Central memory CD8-positive, alpha-beta T cell (primary cell): ENCODE data around the gene ZNF276.

Experiments used
- ATAC-seq: fragments of 150-1000 bp; cut with Tn5 transposase; replicated peaks from 2 replicates; pipeline ENCODE4 v1.10.0; 2022; ENCODE audit warnings: mild to moderate bottlenecking, moderate FRiP score, moderate number of reproducible peaks; ENCODE audit not compliant: poor library complexity, severe bottlenecking; ENCODE audit errors: extremely low read depth
- DNase-seq, 2 donors: peaks; one replicate each; pipeline ENCODE4 v3.0.0; 2021; ENCODE audit warnings: low spot score in 2 of 2
- H3K27ac Mint-ChIP-seq: one replicate; pipeline ENCODE4 v1.8.0; 2022; ENCODE audit warnings: low read depth, mild to moderate bottlenecking, moderate library complexity, mixed read lengths
- H3K27me3 Mint-ChIP-seq: one replicate; pipeline ENCODE4 v1.8.0; 2022; ENCODE audit warnings: mixed read lengths
- H3K36me3 Mint-ChIP-seq: one replicate; pipeline ENCODE4 v1.8.0; 2022; ENCODE audit warnings: mild to moderate bottlenecking, moderate library complexity, mixed read lengths; ENCODE audit not compliant: insufficient read depth
- H3K4me1 Mint-ChIP-seq: one replicate; pipeline ENCODE4 v1.8.0; 2022; ENCODE audit warnings: mixed read lengths
- H3K4me3 Mint-ChIP-seq: one replicate; pipeline ENCODE4 v1.8.0; 2022; ENCODE audit warnings: mild to moderate bottlenecking, moderate library complexity, mixed read lengths
- H3K9me3 Mint-ChIP-seq: one replicate; pipeline ENCODE4 v1.8.0; 2022; ENCODE audit warnings: mixed read lengths

Gene ZNF276

DNA sequence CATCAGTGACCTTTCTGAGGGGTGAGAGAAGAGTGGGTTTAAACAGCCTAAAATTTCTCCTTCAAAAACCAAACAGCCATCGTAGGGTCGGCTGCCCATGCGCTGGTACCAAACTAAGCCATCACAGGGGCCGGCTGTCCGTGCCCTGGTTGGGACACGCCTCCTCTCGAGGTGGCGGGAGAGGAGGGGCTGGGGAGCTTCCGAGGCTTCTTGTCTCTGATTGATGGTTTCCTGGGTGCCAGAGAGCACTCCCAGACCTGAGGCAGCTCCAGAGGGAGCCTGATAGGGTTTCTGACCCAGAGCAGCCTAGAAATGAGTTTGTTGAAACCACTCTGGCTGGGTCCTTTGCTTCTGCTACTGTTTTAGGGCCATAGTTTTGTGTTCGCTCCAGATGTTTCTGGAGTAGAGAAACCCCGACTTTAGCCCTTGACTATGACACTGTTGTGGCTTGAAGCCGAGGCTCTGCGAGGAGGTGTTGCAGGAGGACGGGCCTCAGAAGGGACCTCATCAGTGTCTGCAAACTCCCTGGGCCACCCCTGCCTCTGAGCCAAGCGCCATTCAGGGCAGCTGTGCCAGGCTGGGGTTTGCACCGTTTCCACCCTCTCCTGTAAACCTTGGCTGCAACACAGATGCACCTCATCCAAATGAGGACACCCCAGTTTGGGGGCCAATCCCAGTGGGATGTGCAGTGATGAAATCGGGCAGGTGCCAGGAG, 6.2 kb downstream of the ZNF276 start:
- H3K4me3 Mint-ChIP-seq, result peak overlapping the region; percentile 68
- H3K27ac Mint-ChIP-seq, result peak overlapping the region; percentile 25
- peaks cover 51% of the 10 kb centered on the region for H3K4me1 Mint-ChIP-seq
- H3K27me3 Mint-ChIP-seq, result no peaks in the 10 kb centered on the region
- no peak for DNase-seq
- peaks cover 96% of the 10 kb centered on the region for H3K36me3 Mint-ChIP-seq
- H3K9me3 Mint-ChIP-seq, result no peaks in the 10 kb centered on the region
- ATAC-seq, result no peak

DNA sequence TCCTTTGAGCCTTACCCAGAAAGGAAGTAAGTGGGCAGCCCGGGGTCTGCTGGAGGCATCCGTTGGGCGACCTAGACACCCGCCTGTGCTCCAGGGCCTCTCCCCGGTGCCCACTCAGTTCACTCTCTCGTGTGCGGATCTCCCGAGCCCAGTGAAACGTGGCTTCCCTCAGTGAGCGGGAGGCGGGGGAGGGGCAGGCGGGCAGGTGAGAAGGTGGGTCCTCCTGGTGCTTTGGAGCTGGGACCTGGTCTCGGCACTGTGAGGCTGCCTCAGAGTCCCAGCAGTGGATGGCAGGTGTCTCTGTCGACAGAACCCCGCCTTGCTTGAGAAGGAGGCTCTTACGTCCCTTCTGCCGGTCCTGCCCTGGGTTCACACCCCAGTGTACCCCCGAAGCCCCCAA, 8.0 kb downstream of the ZNF276 start:
- no peak for ATAC-seq

DNA sequence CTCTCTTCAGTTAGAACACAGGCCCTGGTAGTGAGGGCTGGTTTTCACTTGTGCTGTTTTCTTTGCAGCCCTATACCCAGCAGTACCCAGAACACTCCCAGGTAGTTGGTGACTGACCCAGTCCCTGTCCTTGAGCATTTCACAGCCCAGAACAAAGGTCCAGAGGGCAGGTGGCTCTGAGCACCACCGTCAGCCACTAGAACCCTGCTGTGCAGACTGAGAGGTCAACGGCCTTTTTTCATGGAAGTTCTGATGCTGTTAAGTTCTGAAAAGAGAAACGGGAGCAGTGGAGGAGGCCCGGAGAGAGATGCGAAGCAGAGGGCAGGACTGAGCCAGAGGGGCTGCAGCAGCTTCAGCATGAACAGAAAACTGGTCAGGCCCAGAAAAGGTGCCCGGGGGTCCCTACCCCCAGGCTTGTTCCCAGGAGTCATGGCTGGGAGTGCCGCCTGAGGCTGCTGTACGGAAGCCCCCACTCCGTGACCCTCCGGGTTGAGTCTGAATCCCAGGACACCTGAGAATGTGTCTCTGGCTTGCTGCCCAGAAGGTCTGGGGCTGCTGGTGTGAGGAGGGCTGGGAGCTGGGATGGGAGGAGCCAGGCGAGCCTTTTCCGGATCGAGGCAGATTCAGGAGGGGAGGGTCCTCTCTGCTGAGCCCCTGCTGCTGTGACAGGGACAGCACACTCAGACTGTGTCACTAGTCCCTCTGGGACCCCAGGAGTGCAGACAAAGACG, 8.7 kb downstream of the ZNF276 start:
- Mint-ChIP-seq H3K27ac (peak overlapping the region; percentile 65), H3K4me1 (peaks cover 36% of the 10 kb centered on the region), H3K36me3 (peaks cover 96% of the 10 kb centered on the region), H3K4me3 (no peak overlapping the region), H3K9me3 (no peaks in the 10 kb centered on the region), H3K27me3 (no peaks in the 10 kb centered on the region)
- ATAC-seq (no peak), DNase-seq (no peak)

More for the DNA sequence above, 8.0 kb downstream of the ZNF276 start:
- Mint-ChIP-seq H3K9me3 (no peaks in the 10 kb centered on the region), H3K4me1 (peaks cover 42% of the 10 kb centered on the region), H3K27me3 (no peaks in the 10 kb centered on the region), H3K27ac (peak overlapping the region; percentile 35), H3K4me3 (no peak overlapping the region), H3K36me3 (peaks cover 96% of the 10 kb centered on the region)
- no peak for DNase-seq

DNA sequence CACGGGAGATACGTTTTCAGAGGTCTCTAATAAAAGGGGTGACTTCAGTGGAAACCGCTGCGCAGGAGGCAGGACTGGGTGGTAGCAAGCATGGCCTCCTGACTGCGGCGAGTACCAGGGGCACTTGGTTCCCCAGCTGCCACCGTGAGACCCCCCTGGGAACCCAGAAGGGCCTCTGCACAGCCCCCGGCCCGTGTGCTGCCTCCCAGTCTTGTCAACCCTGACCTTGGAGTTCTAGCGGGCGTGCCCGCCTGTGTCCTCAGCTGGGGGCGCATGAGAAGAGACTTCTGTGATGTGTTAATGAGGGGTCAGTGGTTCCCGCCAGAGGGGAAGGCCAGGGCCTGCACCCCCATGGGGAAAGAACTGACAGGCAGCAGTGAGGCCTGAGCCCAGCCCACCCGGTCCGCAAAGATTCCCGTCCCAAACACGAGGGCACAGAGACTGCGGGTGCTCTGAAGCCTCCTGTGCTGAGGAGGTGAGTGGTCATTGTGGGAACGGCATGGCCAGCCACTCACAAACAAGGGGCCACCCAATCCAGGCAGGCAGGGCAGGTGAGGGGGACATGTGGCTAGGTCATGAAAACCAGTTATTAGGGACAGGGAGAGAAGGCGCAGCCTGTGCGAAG, 9.4 kb downstream of the ZNF276 start:
- Mint-ChIP-seq H3K4me1 (peaks cover 36% of the 10 kb centered on the region), H3K27me3 (no peaks in the 10 kb centered on the region), H3K36me3 (peaks cover 96% of the 10 kb centered on the region), H3K9me3 (no peaks in the 10 kb centered on the region), H3K27ac (no peak overlapping the region), H3K4me3 (no peak overlapping the region)
- DNase-seq, result no peak
- ATAC-seq, result no peak

DNA sequence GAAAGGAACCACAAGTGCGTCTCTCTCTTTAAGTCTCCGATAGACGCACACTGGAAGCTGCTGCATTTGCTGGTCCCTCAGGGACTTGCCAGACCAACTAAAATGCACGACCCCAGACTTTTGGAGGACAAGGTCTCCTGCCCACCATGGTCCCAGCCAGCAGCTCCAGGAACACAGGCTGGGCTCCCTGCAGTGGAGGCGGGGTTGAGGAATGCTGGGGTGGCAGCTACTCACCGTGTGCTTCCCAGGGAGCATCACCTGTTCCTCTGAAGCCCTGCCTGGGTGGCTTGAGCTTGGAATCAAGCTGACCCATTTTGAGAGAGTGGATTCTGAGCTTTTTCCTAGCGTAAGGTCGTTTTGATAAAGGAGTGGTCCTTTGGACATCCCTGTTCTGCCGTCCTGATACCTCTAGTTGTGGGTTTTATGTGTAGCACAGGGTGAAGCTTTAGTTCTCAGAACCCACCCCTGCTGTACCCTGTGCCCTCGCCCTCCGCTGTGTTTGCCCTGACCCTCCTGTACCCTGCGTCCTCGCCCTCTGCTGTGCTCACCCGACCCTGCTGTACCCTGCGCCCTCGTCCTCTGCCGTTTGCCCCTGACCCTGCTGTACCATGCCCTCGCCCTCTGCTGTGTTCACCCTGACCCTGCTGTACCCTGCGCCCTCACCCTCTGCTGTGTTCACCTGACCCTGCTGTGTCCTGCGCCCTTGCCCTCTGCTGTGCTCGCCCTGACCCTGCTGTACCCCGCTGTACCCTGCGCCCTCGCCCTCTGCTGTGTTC, 11.0 kb downstream of the ZNF276 start:
- peak overlapping the region; percentile 41 for H3K4me3 Mint-ChIP-seq
- peaks cover 36% of the 10 kb centered on the region for H3K4me1 Mint-ChIP-seq
- peak overlapping the region; percentile 78 for H3K27ac Mint-ChIP-seq
- peaks cover 96% of the 10 kb centered on the region for H3K36me3 Mint-ChIP-seq
- DNase-seq, result no peak
- no peak for ATAC-seq
- no peaks in the 10 kb centered on the region for H3K9me3 Mint-ChIP-seq
- no peaks in the 10 kb centered on the region for H3K27me3 Mint-ChIP-seq

GRCh38 chr16:89732918-89733242, 11.5 kb downstream of the ZNF276 start:
- Mint-ChIP-seq H3K27ac (peak overlapping the region; percentile 78), H3K27me3 (no peaks in the 10 kb centered on the region), H3K4me1 (peaks cover 36% of the 10 kb centered on the region), H3K9me3 (no peaks in the 10 kb centered on the region), H3K36me3 (peaks cover 96% of the 10 kb centered on the region), H3K4me3 (peak overlapping the region; percentile 6)
- ATAC-seq (no peak), DNase-seq (no peak)

GRCh38 chr16:89733322-89733721, 12.0 kb downstream of the ZNF276 start:
- H3K36me3 Mint-ChIP-seq, result peaks cover 96% of the 10 kb centered on the region
- H3K9me3 Mint-ChIP-seq, result no peaks in the 10 kb centered on the region
- no peak overlapping the region for H3K4me3 Mint-ChIP-seq
- DNase-seq (no peak), ATAC-seq (no peak)
- no peaks in the 10 kb centered on the region for H3K27me3 Mint-ChIP-seq
- H3K27ac Mint-ChIP-seq, result peak overlapping the region; percentile 78
- H3K4me1 Mint-ChIP-seq, result peaks cover 38% of the 10 kb centered on the region

DNA sequence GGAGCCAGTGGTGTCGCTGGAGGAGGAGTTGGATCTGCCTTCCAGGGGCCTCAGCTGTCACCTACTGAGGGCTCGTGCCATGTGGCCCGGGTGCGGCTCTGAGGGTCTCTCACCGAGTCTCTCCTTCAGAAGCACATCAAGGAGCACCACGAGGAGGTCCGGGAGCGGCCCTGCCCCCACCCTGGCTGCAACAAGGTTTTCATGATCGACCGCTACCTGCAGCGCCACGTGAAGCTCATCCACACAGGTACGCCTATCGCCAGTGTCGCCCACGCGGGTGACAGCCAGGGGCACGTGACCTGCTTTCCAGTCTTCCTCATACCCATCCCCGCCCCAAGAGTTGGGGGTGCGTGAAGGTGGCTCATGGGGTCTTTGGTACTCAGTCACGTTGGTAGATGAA, 12.5 kb downstream of the ZNF276 start:
- Mint-ChIP-seq H3K27ac (no peak overlapping the region), H3K36me3 (peaks cover 96% of the 10 kb centered on the region), H3K4me1 (peaks cover 38% of the 10 kb centered on the region), H3K9me3 (no peaks in the 10 kb centered on the region), H3K27me3 (no peaks in the 10 kb centered on the region), H3K4me3 (no peak overlapping the region)
- ATAC-seq, result no peak
- no peak for DNase-seq

GRCh38 chr16:89736554-89736953, 15.2 kb downstream of the ZNF276 start:
- Mint-ChIP-seq H3K27me3 (no peaks in the 10 kb centered on the region), H3K36me3 (peaks cover 96% of the 10 kb centered on the region), H3K27ac (peak overlapping the region; percentile 90), H3K4me3 (peak overlapping the region; percentile 63), H3K4me1 (peaks cover 39% of the 10 kb centered on the region), H3K9me3 (no peaks in the 10 kb centered on the region)
- no peak for ATAC-seq
- no peak for DNase-seq

GRCh38 chr16:89737341-89738071, 16.2 kb downstream of the ZNF276 start:
- DNase-seq (peak in 1 of 2 donors; percentile 53), ATAC-seq (peak; percentile 79)
- H3K4me1 Mint-ChIP-seq, result peaks cover 30% of the 10 kb centered on the region
- peak overlapping the region; percentile 63 for H3K4me3 Mint-ChIP-seq
- peak overlapping the region; percentile 90 for H3K27ac Mint-ChIP-seq
- peaks cover 88% of the 10 kb centered on the region for H3K36me3 Mint-ChIP-seq
- no peaks in the 10 kb centered on the region for H3K9me3 Mint-ChIP-seq
- H3K27me3 Mint-ChIP-seq, result no peaks in the 10 kb centered on the region

GRCh38 chr16:89738072-89738377, 16.7 kb downstream of the ZNF276 start:
- DNase-seq (no peak), ATAC-seq (no peak)
- H3K4me1 Mint-ChIP-seq, result peaks cover 29% of the 10 kb centered on the region
- H3K27me3 Mint-ChIP-seq, result no peaks in the 10 kb centered on the region
- peak overlapping the region; percentile 63 for H3K4me3 Mint-ChIP-seq
- peaks cover 85% of the 10 kb centered on the region for H3K36me3 Mint-ChIP-seq
- H3K27ac Mint-ChIP-seq, result peak overlapping the region; percentile 90
- no peaks in the 10 kb centered on the region for H3K9me3 Mint-ChIP-seq
